Loucy (cell line): ENCODE measurements around the gene RNF41.

Experiments
- EZH2phosphoT487 ChIP-seq: fragments of 200-600 bp; IDR thresholded peaks from 2 replicates; pipeline ENCODE4 v1.6.1; 2018; ENCODE audit warnings: antibody characterized with exemption, mild to moderate bottlenecking, moderate library complexity, borderline replicate concordance
- TF ChIP-seq, protein P1 (sequence below): fragments of 200-600 bp; sonication (generic); conservative IDR thresholded peaks from 2 replicates; pipeline ENCODE4 v1.5.1; 2014; ENCODE audit warnings: mild to moderate bottlenecking, antibody characterized with exemption, low read length

- TF ChIP-seq, protein P1, sequence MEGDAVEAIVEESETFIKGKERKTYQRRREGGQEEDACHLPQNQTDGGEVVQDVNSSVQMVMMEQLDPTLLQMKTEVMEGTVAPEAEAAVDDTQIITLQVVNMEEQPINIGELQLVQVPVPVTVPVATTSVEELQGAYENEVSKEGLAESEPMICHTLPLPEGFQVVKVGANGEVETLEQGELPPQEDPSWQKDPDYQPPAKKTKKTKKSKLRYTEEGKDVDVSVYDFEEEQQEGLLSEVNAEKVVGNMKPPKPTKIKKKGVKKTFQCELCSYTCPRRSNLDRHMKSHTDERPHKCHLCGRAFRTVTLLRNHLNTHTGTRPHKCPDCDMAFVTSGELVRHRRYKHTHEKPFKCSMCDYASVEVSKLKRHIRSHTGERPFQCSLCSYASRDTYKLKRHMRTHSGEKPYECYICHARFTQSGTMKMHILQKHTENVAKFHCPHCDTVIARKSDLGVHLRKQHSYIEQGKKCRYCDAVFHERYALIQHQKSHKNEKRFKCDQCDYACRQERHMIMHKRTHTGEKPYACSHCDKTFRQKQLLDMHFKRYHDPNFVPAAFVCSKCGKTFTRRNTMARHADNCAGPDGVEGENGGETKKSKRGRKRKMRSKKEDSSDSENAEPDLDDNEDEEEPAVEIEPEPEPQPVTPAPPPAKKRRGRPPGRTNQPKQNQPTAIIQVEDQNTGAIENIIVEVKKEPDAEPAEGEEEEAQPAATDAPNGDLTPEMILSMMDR: no peak
- TF ChIP-seq EZH2phosphoT487: no peak
Measured at GRCh38 chr12:56237552-56237951, 15.8 kb upstream of the RNF41 start.
